Left renal cortex interstitium (tissue), 4 donors: ENCODE results near the gene THRB. TPM values are rescaled to one million over a fixed set of nuclear protein-coding genes. Genes with fewer than 3 reads are reported as not detected.

Experiments
- DNase-seq, 4 donors: peaks; one replicate each; pipeline ENCODE4 v3.0.0-alpha.2; 2013; ENCODE audit warnings: low read depth in 4 of 4, low spot score in 2 of 4, missing footprints in 1 of 4
- polyA plus RNA-seq, 4 donors: library from polyadenylated mRNA; unstranded; fragments of 120-200 nt; gene quantifications; one replicate each; pipeline ENCODE4 v1.2.1, GENCODE V29; 2013; ENCODE audit not compliant: insufficient read length in 4 of 4

The THRB gene
- polyA plus RNA-seq, 4 donors = 20.3 to 28.7 (median 27.2) TPM

GRCh38 chr3:24359645-24360462 lies 134.8 kb downstream of the THRB start:
- no peak for DNase-seq

DNA sequence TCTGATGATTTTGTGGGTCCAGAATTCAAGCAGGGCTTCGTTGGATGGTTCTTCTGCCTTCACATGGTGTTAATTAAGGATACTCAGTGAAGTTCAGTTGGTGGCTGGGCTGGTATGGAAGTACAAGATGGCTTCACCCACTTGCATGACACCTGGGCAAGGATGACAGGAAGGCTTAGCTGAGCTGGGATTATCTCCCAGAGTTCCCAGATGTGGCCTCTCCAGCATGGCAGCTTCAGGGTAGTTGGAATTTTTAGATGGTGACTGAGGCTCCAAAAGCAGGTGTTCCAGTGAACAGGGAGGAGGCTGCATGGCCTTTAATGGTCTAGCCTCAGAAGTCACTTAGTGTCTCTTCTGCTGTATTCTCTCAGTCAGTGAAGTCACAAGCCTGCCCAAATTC lies 135.5 kb downstream of the THRB start:
- DNase-seq = no peak

DNA sequence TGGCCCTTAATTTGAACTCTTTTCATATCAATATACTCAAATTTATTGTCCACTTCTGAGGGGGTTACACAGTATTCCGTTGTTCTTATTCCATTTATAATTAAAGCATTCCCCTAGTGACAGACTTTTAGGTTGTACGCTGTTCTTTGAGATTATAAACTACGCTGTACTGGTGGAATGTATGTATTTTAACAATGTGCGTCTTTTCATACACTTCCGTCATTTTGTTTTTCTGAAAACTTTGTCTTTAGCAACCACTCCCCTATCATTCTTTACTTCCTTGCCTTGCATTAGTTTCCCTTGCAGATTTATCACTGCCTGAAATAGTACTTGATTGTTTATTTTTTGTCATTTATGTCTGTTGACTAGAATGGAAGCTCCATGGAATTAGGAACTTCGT lies 137.0 kb downstream of the THRB start:
- DNase-seq = no peak

DNA sequence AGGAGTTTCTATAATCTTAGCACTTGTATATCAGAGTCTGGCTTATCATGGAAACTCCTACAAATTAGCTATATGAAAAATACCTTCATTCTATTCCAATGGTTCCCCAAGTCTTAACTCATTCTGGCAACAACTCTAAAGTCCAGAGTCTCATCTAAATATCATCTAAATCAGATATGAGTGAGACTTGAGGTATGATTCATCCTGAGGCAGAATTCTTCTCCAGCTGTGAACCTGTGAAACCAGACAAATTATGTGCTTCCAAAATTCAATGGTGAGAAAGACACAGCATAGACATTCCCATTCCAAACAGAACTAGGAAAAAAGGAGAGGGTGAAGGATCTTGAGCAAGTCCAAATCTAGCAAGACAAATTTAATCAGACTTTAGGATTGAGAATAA lies 138.8 kb downstream of the THRB start:
- no peak for DNase-seq

DNA sequence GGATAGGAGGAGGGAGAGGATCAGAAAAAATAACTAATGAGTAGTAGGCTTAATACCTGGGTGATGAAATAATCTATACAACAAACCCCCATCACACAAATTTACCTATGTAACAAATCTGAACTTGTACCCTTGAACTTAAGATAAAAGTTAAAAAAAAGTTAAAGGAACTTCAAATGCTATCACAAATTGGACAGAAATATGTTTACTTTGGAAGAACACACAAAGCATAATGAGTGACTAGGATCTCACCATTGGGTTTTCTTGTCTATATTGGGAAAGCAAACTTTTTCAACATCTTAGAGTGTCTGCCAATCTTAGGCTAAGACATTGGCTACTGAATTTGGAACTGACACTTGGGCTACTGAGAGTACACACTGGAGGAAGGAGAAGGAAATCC lies 140.4 kb downstream of the THRB start:
- DNase-seq = no peak

DNA sequence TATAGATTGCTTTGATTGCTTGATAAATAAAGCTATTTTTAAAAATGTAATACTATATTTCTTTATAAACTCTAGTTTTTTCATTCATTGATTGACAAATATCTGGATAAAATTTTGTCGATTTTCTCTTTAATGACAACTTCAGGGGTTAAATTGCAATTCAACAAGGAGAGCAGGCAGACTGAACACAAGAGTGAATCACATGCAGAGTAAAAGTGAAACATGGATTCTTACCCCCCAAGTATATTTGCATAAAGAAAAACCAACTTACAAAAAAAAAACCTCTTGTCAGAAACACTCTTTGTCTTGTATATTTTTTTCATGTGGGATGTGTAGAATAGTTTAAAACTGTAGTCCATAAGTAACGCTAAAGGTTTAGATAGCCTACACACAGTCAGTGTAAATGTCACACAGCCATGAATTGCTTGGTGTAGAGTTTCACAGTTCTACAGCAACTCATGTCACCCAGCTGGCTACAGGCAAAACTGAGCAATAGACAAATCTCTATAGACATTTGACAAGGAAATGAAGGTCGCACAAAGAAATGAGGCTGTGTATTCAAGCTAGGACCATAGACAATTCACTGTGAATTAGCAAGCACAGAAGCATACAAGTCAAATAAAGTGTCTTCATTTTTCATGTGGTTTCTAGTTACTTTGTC lies 141.6 kb downstream of the THRB start:
- DNase-seq = no peak

GRCh38 chr3:24351779-24352469 lies 142.7 kb downstream of the THRB start:
- no peak for DNase-seq

DNA sequence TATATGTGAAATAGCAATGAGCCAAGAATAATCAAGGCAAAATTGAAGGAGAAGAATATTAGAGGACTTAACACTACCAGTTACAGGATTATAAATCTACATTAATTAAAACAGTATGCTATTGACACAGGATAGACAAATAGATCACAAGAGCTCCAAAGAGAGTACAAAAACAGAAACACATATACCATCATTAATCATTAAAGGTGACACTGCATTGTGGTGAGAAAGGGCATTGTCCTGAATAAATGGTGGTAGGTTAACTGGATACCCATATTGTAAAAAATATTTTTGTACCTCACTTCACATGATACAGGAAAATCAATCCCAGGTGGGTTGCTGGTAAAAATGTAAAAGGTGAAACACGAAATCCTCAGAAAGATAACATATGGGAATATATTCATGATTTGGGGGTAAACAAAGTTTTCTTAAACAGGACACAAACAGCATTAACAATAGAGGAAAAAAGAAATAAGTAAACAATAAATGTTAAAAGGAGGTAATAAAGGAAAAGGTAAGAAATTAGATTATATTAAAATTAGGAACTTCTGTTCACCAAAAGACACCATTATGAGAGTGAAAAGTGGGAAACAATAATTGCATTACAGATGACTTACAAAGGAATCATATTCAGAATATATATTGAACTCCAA lies 145.2 kb downstream of the THRB start:
- no peak for DNase-seq

DNA sequence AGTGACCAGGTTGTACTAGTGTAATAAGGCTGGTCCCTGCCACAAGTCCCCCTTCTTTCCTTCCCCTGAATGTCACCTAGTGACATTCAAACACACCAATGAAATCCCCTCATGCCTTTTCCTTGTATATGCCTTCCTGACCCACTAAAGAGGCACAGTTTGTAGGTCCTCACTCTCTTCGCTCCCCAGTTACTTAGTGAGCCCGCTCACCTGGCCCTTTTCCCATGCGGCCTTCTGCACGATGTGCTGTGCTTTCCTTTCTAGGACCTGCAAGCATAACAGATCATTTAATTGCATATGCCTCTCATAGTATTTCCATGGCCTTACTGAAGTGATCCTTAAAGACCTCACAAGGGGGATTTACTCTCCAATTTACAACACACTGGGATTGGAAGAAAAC lies 146.3 kb downstream of the THRB start:
- DNase-seq = no peak

- DNase-seq = no peak
These were observed 149.7 kb downstream of the THRB start for GRCh38 chr3:24344784-24345439.

DNA sequence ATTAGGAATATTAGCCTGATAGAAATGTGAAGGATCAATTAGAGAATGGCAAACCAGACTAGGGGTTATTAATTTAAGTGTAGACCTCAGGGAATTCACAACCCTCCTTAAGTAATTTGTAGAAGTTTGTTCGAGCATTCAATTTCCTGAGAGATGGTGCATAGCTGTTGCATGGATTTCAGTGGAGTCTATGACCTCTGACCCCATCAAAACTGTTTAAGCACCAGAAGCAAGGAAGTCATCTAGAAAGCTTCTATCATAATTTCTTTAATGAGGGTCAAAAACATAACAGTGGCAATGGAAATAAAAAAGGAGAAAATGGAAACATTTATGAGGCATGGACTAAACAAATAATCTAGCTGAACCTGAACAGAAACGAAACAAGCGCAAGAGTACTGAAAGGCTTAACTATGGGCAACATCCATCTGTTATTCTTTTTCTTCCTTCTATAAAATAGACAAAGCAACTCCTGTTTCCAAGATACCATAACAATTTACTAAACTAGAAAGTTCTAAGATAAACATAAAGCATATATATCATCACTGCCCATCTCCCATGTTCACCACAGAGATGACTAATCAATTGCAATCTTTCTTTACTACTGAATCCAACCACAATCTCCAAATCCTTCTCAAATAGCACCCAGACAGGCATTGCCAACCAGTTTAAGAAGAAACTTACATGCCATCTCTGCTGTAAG lies 151.4 kb downstream of the THRB start:
- no peak for DNase-seq

DNA sequence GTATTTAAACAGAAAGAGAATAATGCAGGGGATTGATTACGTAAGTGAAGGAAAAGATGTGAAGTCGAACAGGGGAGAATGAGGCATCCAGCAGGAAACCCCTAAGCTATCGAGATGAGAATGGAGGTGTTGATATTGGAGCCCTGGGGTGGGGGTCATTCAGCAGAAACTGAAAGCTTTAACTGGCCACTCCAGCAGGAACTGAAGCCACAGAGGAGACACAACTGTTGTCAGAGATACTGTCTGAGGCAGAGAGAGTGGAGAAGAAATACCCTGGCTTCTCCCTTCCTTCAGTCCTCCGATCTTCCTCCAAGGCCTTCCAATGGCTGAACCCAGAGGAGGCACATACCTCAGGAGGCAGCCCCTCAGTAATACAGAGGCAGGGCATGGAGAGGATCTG lies 152.4 kb downstream of the THRB start:
- DNase-seq = no peak

DNA sequence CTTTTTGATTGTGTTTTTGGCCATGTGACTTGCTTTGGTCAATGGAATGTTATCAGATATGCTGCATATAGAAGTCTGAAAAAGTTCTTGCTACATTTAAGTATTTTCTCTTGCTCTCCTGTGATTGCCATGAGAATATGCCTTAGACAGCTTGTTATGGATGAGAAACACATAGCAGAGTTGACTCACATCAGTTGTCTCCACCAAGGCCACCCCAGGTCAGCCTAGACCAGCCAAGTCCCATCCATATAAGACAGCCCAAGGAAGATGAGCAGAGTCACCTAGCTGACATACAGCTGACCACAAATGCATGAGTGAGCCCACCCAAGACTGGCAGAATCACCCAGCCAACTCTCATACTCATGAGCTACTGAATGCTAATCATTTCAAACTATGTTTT lies 153.0 kb downstream of the THRB start:
- no peak for DNase-seq

DNA sequence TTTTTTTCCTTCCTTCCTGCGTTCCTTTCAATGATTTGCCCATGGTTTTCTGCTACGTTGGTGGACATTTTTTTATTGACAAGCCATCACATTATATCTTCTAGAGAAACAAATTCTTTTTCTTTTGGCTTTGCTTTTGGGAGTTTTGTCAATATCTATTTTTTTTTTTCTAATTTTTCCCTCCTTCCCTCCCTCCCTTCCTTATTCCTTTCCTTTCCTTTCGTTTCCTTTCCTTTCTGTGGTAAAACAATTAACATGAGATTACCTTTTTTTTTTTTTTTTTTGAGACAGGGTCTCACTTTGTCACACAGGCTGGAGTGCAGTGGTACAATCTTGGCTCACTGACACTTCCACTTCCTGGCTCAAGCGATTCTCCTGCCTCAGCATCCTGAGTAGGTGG lies 153.7 kb downstream of the THRB start:
- DNase-seq = no peak

GRCh38 chr3:24340161-24340560 lies 154.5 kb downstream of the THRB start:
- no peak for DNase-seq

GRCh38 chr3:24339266-24339825 lies 155.3 kb downstream of the THRB start:
- DNase-seq = no peak

- DNase-seq = no peak
These were observed 156.1 kb downstream of the THRB start for GRCh38 chr3:24338409-24339130.

- no peak for DNase-seq
These were observed 158.5 kb downstream of the THRB start for GRCh38 chr3:24336101-24336500.

DNA sequence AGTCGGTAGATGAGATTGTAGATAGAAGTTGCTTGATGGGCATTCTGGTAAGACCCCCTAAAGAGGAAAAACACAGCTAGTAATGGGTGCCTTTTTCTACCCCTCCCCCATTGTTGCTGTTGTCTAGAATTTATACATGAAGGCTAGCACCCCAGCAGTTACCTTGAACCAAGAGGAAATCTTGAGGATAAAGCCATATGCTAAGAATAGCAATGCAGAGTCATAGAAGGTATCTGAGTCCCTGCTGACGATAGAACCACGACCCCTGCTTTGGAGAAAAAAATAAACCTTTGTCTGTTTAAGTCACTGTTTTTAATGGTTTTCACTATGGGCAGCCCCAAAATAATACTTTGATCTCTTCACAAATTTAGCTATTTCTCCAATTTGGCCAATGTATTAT lies 162.6 kb downstream of the THRB start:
- DNase-seq = no peak
